GM12864 (cell line): ENCODE data around the gene ARHGEF7.

Experiments
- DNase-seq: peaks from one replicate; pipeline ENCODE4 v3.0.0-alpha.2; 2011; ENCODE audit warnings: low read depth
- H3K4me3 ChIP-seq: 2 replicates; pipeline ENCODE4 v1.5.1; 2011; ENCODE audit warnings: mild to moderate bottlenecking, low read depth, low read length, control low read depth
- TF ChIP-seq, protein P1 (sequence below): IDR thresholded peaks from 2 replicates; pipeline ENCODE4 v1.5.1; 2011; ENCODE audit warnings: low read depth, mild to moderate bottlenecking, moderate library complexity, low read length, control low read depth, inconsistent platforms; ENCODE audit errors: missing control alignments

Gene ARHGEF7

DNA sequence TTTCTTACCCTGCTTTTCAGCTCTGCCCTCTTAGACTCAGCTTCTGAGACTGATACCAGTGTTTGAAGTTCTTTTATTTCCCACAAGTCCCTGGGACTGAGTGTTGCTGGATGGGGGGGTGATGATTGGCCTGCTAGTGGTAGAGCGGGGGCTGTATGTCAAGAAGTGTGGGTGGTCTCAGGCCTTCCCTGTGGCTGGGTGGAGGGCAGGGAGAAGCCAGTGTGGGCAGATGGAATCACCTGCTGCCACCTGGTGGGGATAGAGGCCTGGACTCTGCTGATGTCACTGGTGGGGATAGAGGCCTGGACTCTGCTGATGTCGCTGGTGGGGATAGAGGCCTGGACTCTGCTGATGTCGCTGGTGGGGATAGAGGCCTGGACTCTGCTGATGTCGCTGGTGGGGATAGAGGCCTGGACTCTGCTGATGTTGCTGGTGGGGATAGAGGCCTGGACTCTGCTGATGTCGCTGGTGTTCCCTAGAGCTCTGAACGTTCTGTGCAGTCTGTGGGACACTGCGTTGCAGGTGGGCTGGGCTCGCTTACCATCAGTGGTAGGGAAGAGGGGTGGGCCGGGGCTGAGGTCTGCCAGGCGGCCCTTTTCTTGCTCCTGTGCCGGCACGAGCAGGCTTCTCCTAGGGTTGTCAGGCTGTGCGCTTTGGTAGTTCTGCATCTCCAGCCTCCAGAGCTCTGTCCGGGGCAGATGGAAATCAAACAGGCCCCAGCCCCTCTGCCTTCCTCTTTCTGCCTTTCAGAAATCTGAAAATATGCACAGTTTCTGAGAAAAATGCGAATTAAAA, 101.3 kb downstream of the ARHGEF7 start:
- no peak for DNase-seq
- TF ChIP-seq, protein P1, sequence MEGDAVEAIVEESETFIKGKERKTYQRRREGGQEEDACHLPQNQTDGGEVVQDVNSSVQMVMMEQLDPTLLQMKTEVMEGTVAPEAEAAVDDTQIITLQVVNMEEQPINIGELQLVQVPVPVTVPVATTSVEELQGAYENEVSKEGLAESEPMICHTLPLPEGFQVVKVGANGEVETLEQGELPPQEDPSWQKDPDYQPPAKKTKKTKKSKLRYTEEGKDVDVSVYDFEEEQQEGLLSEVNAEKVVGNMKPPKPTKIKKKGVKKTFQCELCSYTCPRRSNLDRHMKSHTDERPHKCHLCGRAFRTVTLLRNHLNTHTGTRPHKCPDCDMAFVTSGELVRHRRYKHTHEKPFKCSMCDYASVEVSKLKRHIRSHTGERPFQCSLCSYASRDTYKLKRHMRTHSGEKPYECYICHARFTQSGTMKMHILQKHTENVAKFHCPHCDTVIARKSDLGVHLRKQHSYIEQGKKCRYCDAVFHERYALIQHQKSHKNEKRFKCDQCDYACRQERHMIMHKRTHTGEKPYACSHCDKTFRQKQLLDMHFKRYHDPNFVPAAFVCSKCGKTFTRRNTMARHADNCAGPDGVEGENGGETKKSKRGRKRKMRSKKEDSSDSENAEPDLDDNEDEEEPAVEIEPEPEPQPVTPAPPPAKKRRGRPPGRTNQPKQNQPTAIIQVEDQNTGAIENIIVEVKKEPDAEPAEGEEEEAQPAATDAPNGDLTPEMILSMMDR, result peak; percentile 60
- H3K4me3 ChIP-seq, result no peak overlapping the region

DNA sequence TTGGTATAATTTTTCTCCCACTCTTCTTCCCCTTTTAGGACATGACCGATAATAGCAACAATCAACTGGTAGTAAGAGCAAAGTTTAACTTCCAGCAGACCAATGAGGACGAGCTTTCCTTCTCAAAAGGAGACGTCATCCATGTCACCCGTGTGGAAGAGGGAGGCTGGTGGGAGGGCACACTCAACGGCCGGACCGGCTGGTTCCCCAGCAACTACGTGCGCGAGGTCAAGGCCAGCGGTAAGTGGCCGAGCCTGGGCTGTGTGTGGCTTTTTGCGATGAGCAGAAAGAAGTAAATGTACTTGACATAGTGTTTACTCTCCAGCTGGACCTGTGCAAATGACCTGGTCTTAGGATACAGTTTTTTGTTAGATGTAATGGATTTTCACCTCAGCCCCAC, 102.5 kb downstream of the ARHGEF7 start:
- TF ChIP-seq, protein P1, result no peak
- no peak for DNase-seq
- no peak overlapping the region for H3K4me3 ChIP-seq

DNA sequence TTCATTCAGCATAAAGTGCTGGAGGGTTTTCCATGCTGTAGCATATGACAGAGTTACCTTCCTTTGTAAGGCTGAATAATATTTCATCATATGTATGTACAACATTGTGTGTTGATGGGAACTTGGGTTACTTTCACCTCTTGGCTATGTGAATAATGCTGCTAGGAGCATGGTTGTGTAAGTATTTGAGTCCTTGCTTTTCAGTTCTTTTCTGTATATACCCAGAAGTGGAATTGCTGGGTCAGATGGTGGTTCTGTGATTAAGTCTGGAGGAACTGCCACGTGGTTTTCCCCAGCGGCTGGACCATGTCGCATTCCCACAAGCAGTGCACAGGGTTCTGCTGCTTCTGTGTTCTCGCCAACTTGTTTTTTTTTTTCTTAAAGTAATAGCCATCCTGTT, 104.2 kb downstream of the ARHGEF7 start:
- TF ChIP-seq, protein P1, result no peak
- H3K4me3 ChIP-seq, result no peak overlapping the region

GRCh38 chr13:111219950-111220349, 104.8 kb downstream of the ARHGEF7 start:
- H3K4me3 ChIP-seq, result no peak overlapping the region
- TF ChIP-seq, protein P1, result no peak
- DNase-seq, result no peak

More for the DNA sequence above, 104.2 kb downstream of the ARHGEF7 start:
- no peak for DNase-seq

GRCh38 chr13:111225166-111225565, 110.1 kb downstream of the ARHGEF7 start:
- no peak for DNase-seq
- no peak overlapping the region for H3K4me3 ChIP-seq
- TF ChIP-seq, protein P1, result no peak

- no peak for DNase-seq
- no peak overlapping the region for H3K4me3 ChIP-seq
- TF ChIP-seq, protein P1, result no peak
These were observed 110.9 kb downstream of the ARHGEF7 start for GRCh38 chr13:111225810-111226546.

DNA sequence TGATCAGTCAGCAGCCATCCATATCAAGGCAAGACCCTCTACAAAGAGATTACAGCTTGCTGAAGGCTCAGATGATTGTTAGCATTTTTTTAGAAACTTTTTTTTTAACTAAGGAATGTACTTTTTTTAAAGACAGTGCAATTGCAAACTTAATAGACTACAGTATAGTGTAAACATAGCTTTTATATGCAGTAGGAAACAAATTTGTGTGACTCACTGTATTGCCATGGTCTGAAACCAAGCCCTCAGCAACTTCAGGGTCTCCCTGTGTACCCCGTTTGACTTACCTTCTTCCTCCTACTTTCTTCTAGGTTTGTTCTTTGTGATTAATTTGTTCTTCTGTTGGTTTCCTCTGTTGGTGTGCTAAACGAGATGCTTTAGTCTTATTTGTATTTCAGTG, 112.3 kb downstream of the ARHGEF7 start:
- TF ChIP-seq, protein P1, result no peak
- H3K4me3 ChIP-seq, result no peak overlapping the region
- no peak for DNase-seq
